H1 (cell line): ENCODE measurements around the gene ZNF8. TPM values are rescaled to one million over a fixed set of nuclear protein-coding genes. Genes with fewer than 3 reads are reported as not detected.

ENCODE experiments used
- PHF8 ChIP-seq: fragments of 200-600 bp; sonication (generic); conservative IDR thresholded peaks from 2 replicates; pipeline ENCODE4 v1.7.1; 2012; ENCODE audit warnings: low read depth, mild to moderate bottlenecking, inconsistent platforms, low read length, moderate library complexity
- POLR2AphosphoS5 ChIP-seq: IDR thresholded peaks from 2 replicates; pipeline ENCODE4 v1.6.1; 2011; ENCODE audit warnings: low read depth, low read length
- polyA plus RNA-seq, 7 experiments: library from polyadenylated mRNA; depleted of rRNA in 3 of 7; stranded (reverse) in 5 of 7; unstranded in 2 of 7; fragments of >200 nt in 5 of 7; fragments of 200-250 nt in 2 of 7; gene quantifications; 1 replicate in 5 of 7; 2 replicates in 1 of 7; 4 replicates in 1 of 7; pipeline versions ENCODE4 v1.2.1 to v1.2.3, GENCODE V29; 2011 to 2013; ENCODE audit warnings: missing spikeins in 2 of 7, mixed read lengths in 2 of 7
- total RNA-seq: library from RNA; stranded (reverse); fragmentation: NEBNext Ultra II Directional; extraction: Animal tissue kit (Norgen Biotek cat#: 25700); gene quantifications from 2 replicates; pipeline ENCODE4 v1.2.1, GENCODE V29; 2021
- TF ChIP-seq, protein P1 (sequence below): IDR thresholded peaks from 2 replicates; pipeline ENCODE4 v1.6.1; 2012; ENCODE audit warnings: low read length, inconsistent platforms

The ZNF8 gene
- total and polyA plus RNA-seq, 2 of the 8 experiments (the other 6 are each of a cell fraction or from before 2014, with no cell fraction given) = 9.2 to 21.5 TPM

DNA sequence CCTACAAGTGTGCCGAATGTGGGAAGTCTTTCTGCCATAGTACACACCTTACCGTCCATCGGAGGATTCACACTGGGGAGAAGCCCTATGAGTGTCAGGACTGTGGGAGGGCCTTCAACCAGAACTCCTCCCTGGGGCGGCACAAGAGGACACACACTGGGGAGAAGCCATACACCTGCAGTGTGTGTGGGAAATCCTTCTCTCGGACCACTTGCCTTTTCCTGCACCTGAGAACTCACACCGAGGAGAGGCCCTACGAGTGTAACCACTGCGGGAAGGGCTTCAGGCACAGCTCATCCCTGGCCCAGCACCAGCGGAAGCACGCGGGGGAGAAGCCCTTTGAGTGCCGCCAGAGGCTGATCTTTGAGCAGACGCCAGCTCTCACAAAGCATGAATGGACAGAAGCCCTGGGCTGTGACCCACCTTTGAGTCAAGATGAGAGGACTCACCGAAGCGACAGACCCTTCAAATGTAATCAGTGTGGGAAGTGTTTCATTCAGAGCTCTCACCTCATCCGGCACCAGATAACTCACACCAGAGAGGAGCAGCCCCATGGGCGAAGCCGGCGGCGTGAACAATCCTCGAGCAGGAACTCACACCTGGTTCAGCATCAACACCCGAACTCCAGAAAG is 16.1 kb downstream of the ZNF8 start (continued):
- TF ChIP-seq, protein P1, sequence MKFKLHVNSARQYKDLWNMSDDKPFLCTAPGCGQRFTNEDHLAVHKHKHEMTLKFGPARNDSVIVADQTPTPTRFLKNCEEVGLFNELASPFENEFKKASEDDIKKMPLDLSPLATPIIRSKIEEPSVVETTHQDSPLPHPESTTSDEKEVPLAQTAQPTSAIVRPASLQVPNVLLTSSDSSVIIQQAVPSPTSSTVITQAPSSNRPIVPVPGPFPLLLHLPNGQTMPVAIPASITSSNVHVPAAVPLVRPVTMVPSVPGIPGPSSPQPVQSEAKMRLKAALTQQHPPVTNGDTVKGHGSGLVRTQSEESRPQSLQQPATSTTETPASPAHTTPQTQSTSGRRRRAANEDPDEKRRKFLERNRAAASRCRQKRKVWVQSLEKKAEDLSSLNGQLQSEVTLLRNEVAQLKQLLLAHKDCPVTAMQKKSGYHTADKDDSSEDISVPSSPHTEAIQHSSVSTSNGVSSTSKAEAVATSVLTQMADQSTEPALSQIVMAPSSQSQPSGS = no peak
- TF ChIP-seq POLR2AphosphoS5 (peak; percentile 19; the same call in 1 of the 2 replicates), PHF8 (no peak)
